NCI-H2227 (cell line): ENCODE measurements around the gene BTBD9.

Experiments
- DNase-seq: peaks from one replicate; lab custom pipeline; 2025; ENCODE audit not compliant: unreplicated experiment; lab: John Stamatoyannopoulos, UW

BTBD9 gene

DNA sequence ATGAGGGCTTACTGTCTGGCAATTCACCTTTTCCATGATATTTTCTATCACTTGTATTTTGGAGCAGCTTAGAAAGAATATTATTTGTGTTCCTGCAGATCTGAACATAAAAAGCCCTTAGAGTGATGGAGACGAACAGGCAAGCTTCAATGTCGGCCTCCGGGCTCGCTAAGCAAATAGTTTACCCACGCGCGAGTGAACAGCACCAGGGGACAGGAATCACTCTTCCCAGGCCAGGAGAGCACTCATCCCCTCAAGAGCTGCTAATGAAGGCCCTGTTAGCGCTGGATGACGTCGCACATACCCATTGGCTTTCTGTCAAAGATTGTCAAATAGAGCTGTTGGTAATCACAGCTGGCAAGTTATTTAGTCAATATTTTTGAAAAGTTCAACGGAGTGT, 424.5 kb downstream of the BTBD9 start:
- peak; percentile 13 for DNase-seq

DNA sequence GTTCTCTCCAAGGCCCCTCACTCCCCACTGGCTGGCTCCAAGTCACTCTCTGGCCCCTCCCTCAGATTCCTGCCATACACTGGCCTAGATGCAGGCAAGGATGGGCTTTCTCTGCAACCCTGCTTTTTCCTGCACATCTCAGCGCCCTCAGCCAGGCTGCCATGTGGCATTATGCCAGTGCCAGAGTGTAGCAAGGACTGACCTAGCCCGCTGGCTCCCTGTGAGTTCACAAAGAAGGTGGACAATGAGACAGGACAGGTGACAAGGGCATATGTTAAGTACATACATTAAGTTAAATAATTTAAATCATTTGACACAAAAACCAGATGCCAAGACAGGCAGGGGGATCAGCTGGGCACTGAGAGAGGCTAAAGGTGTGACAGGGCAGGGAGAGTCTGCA, 425.6 kb downstream of the BTBD9 start:
- DNase-seq = no peak

DNA sequence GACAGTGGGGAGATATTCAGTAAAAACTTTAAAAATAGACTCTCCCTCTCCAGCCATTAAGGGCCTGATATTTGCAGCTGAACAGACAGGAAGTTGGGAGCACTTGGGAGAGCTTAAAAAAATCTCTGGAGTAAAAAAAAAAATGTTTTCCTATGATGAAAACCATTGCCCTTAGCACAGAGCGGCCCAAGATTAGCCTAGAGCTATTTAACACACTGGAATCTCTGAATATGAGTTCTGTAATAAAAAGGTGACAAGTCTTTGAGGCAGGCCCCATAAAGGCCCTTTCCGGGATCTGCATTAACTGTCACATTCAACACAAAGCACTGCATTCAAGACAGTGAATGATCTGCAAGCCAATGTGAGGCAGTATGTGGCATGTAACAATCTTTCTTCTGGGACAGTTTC, 426.5 kb downstream of the BTBD9 start:
- DNase-seq = no peak

DNA sequence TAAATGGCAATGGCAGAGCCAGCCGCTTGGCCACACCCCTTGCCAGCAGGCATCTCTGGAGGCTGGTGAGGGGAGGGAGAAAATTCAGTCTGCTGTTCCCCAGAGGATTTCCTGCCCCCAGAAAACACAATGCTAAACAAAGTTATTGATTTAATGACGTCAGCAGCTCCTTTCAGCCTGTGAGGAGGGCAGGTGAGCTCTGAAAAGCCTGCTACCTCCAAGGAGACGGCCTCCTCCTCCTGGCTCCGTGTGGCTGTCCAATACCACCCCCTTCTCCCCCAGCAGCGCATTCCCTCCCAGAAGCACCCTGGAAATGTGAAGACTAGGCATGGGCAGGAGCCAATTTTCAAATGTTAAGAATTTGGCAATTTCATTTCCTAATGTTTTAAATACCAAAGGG, 427.1 kb downstream of the BTBD9 start:
- peak; percentile 86 for DNase-seq

DNA sequence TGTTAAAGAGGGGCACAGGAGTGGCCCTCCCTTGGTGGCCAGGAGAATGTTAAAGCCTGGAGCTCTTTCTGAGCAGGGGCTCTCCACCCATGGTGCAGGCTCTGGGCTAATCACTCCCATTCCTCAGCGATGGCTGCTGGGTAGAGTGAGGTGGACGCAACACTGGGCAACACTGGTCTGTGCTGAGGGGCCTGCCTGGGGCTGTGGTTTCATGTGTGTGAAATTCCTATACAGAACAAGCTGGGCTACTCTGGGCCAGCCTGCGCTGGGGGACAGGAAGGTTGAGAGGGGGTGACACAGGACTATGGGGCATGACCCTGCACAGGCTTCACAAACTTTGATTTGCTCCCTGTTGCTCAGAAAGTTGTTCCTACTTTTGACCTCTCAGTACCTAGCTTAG, 427.6 kb downstream of the BTBD9 start:
- DNase-seq = no peak

DNA sequence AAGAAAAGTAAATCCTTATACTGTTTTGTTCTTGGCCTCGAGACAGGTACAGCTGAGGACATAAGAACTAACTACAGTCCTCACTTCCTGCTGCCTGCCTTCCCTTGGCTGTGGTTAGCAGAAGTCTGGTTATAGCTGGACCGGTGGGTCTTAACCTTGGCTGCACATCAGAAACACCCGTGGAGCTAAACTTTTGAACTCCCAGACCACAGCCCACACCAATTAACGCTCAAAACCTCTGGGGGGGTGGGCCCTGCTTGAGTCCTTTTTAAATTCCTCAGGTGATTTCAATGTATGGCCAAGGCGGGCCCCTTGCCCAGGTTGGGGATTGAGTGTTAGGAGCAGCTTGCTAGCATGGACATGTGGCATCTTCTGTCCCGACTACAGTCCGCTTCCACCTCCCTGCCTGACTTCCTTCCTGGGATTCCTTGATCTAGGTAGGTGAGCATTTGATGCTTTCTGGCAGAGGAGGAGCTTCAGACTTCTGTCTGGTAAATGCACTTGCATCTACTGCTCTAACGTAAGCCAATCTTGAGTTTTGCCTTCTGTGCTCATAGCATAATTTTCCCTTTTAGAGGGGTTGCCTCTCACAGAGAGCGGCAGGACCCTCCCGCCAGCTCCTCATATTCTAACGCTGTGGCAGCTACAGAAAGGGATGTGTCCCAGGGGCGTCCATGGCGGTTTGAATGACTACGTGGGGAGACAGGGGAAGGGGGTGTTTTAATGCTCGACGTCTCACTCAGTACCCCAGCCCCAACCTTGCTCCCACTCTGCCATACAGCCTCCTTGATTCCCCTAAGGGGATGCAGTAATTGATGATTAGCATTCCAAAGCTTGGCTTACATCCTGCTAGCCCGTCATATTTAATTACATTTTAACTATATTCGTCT, 430.1 kb downstream of the BTBD9 start:
- no peak for DNase-seq

DNA sequence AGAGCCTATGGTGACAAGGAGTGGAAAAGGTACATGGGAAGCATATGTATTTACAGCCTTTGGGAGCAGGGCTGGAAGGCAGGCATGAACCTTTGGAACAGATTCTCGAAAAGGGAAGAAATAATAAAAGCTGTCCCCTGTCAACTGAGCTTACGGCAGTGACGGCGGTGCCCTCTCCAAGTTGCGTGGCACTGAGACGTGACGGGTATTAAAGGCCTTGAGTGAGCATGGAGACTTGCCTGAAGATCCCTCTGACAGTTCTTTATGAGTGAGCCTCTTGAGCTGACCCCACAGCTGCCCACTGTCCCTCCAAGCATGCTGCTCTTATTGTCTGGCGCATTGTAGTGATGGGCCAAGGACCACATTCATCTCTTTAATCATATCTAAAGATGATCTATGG, 431.7 kb downstream of the BTBD9 start:
- no peak for DNase-seq

DNA sequence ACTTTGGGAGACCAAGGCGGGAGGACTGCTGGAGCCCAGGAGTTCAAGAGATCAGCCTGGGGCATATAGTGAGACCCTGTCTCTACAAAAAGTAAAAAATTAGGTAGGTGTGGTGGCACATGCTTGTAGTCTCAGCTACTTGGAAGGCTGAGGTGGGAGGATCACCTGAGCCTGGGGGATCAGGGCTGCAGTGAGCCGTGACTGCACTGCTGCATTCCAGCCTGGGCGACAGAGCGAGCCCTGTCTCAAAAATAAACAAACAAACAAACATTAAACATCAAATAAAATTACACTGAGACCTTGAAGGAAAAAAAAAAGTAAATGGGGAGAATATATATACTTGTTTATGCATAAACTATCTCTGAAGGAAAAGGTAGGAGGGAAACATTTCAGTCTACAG, 432.4 kb downstream of the BTBD9 start:
- DNase-seq = no peak

DNA sequence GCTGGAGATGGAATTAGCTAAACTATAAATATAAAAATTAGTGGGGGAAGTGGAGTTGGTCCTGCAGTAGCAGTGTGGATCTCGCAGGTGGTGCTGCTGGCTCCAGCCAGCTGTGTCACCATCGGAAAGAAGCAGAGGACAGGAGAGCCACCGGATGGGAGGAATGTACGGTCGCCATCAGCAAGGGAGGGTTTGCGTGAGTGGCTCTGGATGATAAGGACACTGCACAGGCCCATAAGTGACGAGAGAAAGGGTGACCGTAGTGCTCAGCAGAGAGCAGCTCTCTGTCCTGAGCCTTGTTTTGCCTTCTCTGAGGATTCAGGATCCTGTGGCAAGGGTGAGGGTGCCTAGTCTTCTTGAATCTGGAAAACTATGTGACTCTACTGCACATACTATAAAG, 441.5 kb downstream of the BTBD9 start:
- no peak for DNase-seq

DNA sequence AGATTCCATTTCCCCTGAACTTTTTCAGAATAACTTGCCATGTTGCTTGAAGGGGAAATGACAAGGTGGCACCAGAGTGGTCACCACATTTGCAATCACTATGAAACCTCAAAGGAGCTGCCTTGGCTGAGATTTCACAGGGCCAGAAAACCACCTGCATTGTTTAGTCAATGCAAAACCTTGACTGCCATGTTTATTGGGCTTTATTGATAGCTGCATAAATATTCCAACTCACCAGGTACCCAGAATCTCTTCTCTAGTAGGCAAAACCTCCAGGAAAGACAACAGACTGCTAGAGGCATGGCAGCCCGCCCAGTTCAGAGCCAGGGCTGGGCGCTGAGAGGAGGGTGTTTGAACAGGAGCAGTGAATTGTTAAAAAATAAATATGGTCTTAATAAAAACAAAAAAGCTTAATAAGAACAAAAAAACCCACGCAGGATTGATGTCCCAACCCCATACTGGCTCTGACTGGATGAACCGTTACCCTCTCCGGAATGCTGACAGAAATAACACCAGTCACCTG, 444.6 kb downstream of the BTBD9 start:
- no peak for DNase-seq

DNA sequence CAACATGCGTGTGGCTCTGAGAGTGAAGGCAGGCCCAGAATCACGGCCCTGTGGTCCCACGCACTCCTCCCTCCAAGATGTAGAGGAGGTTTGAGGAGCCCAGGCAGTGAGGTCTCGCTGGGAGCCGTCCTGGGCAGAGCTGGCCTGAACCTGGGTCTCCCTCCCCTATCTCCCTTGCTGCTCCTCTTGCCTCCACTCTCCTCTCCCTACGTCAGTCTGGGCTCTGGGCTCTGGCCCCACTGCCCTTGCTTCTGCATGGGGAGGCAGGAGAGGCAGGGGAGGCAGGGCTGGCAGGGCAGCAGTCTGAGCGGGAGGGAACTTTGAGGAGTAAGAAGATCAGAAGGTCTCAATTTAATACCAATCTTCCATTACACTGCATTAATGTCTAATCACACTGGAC, 445.1 kb downstream of the BTBD9 start:
- DNase-seq = no peak

DNA sequence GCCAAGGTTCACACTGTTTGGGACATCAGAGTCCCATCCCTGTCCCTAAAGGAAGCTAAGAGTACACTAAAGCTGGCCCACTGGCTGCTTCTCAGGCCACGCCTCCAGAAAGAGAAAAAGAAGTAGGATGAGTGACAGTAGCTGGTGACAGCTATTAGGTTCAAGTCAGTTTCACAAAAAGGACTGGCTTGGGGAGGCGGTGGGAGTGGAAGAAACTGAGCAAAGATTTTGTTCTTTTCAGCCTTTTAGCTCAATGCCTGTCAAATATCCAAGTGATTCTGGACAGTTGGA, 445.5 kb downstream of the BTBD9 start:
- no peak for DNase-seq

DNA sequence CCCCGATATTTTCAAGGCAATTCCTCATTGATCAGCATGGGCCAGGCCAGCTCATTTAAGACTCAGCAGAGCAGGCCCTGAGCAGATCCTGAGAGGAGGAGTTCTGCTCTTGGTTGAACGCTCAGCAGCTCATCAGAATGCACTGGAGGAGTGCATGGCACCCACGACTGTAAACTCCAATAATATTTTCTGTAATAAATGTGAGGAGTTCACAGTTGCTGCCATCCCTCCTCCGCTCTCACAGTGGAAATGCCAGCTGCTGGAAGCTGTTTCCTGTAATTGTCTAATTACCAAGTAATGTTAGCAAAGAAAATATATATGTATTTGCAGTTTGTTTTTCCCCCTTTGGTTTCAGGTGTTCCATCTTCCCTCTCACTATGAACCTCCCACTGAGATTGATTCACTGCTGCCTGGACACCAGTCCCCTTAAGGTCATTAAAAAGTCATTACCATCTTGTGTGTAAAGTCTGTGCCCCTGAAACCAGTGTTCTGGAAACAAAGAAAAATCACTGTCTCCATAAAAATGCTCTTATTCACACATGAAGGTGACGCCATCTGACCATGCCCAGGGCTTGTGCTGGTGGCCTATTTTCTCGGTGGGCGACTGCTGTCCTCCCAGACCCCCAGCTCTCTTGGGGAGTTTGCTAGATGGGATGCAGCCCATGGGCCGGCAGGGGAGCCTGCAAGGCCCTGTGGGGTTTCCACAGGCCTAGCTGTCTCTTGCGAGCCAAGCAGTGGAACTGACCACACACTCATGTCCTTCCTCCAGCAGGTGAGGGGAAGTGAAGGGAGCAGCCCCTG, 446.0 kb downstream of the BTBD9 start:
- peak; percentile 72 for DNase-seq

DNA sequence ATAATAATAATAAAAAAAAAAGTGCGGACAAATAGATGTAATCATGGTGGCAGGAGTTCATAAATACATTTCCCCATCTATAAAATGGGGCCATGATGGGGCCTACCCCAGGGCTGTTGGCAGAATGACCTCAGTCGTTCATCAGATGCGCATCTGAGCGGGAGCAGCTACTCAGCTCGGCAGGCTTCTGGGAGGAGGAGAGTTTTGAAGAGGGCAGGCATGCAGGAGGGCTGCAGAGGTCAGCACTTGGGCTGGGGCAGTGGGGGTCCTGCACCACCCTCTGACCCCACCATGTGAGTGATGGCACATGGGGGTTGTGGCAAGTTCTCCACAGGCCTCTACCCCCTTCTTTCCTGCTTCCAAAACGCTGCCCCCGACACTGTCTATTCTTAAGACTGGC, 446.7 kb downstream of the BTBD9 start:
- no peak for DNase-seq

DNA sequence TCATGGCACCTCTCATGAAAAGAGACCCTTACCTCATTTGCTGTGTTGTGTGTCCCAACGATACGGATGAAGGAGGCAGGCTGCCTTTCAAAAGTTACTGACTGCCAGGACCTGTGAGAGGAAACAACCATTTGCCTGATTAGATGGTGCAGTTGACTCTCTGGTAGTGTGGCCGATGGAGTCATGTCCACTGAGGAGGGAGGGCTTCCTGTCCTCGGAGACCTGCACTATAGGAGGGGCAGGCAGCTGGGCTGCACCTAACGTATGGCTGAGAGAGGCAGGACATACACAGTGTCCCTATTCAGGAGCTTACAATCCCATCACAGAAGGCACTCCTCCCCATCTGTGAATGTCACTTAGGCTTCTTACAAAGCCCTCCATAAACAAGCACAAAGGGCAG, 447.2 kb downstream of the BTBD9 start:
- peak; percentile 16 for DNase-seq

DNA sequence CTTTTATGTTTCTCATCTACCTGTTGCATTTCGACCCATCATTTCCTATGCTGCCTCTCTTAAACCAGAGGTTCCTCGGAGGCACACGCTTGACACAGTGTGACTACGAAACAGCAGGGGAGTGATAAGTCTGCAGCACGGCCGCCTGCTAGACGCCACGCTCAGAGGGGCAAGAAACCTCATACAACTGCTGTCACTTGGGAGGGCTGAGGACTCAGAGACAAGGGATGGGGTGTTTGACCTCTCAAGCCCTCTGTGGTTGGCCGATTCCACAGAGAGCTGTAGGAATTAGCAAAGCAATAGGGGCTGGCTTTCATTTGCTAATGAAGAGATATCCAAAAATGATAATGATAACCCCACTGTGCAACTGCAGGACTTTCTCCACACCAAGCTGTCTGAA, 447.7 kb downstream of the BTBD9 start:
- DNase-seq = no peak

DNA sequence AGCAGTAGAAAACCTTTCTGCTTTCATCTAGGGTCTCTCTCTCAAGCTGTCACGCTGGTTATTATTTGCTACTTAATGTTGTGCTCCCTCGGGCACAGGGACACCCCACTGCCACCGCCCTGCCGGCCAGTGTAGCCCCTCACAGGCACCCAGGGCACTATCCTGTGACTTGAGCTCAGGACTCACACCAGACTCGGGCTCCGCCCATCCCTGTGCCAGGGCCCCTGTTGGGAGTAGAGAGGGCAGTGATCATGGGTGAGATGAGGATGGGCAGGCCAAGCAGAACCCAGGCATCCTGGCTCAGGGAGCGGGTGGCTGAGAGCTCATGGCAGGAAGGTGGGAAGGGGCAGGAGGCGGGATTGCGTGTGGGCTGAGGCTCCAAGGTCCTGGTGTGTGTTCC, 448.3 kb downstream of the BTBD9 start:
- no peak for DNase-seq

DNA sequence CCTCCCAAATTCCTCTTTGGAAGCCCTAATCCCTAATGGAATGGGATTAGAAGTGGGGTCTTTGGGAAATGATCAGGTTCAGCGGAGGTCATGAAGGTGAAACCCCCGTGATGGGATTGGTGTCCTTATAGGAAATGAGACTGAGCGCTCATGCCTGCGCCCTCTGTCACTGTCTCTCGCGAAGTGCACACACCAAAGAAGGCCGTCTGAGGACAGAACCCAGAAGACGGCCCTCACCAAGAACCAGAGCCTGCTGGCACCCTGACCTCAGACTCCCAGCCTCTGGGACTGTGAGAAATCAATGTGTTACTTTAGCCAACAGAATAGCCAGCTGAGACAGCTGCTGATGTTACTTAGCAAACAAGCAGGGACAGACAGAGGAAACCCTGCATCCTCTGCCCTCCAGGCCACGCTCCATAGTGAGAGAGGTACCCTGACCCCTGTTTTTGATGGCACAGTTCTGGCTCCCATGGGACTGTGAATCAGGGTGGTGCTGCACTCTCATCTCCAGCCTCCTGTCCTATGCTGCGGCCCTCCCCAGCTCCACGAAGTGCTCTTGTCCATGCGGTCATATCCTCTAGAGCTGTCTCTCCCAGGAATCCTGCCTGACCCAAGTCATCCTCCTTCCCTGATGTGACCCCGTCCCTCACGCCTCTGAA, 450.9 kb downstream of the BTBD9 start:
- DNase-seq = no peak

DNA sequence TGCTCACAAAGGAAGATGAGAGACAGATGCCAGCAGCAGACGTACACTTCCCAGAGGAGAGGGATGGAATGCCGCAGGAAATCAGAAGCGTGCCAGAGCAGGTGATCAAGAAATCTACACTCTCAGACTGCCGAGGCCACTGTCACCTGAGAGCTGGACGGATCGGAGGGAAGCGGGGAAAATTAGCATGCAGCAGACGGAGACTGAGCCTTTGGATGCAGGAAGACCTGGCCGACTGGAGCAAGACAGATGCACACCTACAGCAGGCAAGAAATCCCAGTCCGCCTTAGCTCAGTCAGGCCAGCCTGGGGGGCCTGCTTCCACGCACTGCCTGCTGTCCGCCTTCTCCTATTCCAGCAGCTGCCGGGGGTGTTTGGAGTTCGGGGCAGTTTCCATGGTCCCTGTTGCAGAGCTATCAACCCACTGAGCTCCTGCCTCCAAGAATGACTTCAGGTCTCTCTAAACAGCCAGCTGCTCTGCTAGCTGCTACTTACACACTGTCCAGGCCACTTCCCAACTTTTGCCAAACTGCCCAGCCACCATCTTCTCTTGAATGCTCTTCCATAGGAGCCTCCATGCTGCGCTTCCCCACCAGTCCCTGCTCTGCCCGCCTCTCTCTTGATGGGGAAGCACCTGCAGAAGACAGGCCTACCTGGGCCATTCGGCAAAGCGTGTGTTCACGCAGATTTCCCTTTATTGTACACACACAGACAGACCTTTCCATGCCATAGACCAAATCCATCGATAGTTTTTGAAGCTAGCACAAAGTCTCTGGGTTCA, 451.7 kb downstream of the BTBD9 start:
- DNase-seq = peak; percentile 28

DNA sequence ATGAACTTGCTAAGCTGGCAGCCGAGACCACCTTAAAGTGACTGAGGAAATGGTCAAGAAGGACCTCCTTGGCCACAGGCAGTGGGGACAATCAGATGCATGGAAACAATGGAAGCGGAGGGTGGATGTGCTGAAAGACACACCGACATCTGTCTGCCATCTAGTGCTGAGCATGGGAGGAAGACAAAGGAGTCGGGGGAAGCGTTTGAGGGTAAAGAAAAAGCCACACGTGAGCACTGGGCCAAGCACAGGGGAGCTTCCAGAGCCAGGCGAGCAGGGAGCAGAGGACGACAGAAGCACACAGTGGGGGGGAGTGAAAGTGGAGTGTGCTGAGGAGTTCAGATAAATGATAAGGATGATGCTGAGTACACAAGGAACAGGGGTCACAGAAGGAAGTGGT, 452.4 kb downstream of the BTBD9 start:
- DNase-seq = peak; percentile 24

DNA sequence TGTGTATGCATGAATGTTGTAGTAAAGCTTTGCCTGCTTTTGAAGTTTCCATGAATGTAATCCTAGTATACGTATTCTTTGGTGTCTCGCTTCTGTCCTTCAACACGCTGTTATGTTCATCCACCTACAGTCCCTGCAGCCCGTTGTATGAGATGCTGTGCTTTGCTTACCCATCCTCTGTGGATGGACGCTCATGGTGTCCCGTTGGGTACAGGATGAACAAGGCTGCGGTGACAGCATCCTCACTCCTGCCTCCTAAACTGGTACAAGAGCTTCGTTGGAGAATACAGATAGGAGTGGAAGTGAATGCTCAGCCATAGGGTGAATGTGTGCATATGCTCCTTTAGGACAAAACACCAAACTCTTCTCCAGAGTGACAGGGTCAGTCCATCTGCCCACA, 454.0 kb downstream of the BTBD9 start:
- DNase-seq = no peak
